ENCODE data around the gene PFAS. TPM values are rescaled to one million over a fixed set of nuclear protein-coding genes. Genes with fewer than 3 reads are reported as not detected.

Gene PFAS
- total RNA-seq, 1 experiment from 2014 or later = 173 TPM

DNA sequence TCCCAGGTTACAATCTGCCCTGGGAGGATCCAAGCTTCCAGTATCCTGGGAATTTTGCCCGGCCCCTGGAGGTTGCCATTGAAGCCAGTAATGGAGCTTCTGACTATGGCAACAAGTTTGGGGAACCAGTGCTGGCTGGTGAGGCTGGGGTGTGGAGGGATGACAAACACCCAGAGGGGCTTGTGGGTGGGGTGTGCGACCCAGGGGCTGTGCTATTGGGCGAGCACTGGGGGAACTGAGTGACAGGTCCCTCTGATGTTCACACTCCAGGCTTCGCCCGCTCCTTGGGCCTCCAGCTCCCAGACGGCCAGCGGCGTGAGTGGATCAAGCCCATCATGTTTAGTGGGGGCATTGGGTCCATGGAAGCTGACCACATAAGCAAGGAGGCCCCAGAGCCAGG lies 8.7 kb downstream of the PFAS start:
- in situ Hi-C loops (cut with HindIII; ENCODE audit: low sequenced_read_pairs) = no loop called here
- no peak for DNase-seq (ENCODE audit: low spot score)

GRCh38 chr17:8264320-8264719 lies 15.2 kb downstream of the PFAS start:
- no peak for DNase-seq (ENCODE audit: low spot score)
- in situ Hi-C loops (cut with HindIII; ENCODE audit: low sequenced_read_pairs) = no loop called here

- in situ Hi-C loops (cut with HindIII; ENCODE audit: low sequenced_read_pairs) = no loop called here
- no peak for DNase-seq (ENCODE audit: low spot score)
Measured at GRCh38 chr17:8264836-8265542, 15.9 kb downstream of the PFAS start.

DNA sequence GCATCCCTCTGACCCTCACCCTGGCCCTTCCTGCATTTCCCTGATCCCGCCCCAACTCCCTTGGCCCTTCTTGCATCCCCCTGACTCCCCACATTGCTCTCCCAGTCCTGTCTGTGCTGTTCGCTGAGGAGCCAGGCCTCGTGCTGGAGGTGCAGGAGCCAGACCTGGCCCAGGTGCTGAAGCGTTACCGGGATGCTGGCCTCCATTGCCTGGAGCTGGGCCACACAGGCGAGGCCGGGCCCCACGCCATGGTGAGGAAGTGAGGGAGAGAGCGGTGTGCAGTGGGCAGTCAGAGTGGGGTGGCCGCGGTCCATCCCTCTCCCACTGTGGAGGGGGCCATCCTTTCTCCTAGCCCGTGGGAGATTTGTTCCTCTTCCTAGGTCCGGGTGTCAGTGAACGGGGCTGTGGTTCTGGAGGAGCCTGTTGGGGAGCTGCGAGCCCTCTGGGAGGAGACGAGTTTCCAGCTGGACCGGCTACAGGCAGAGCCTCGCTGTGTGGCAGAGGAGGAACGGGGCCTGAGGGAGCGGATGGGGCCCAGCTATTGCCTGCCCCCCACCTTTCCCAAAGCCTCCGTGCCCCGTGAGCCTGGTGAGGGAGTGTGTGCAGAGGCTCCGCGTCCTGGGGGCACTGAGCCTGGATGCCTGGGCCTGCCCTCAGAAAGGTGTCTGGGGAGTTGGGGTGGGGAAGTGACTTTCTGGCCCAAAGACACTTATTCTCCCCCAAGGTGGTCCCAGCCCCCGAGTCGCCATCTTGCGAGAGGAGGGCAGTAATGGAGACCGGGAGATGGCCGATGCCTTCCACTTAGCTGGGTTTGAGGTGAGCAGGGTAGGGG lies 17.8 kb downstream of the PFAS start:
- in situ Hi-C loops (cut with HindIII; ENCODE audit: low sequenced_read_pairs) = no loop called here
- DNase-seq (ENCODE audit: low spot score) = no peak

GRCh38 chr17:8267480-8268147 lies 18.5 kb downstream of the PFAS start:
- in situ Hi-C loops (cut with HindIII; ENCODE audit: low sequenced_read_pairs) = no loop called here
- no peak for DNase-seq (ENCODE audit: low spot score)

- in situ Hi-C loops (cut with HindIII; ENCODE audit: low sequenced_read_pairs) = no loop called here
- no peak for DNase-seq (ENCODE audit: low spot score)
Measured at GRCh38 chr17:8268550-8269298, 19.6 kb downstream of the PFAS start.

- DNase-seq (ENCODE audit: low spot score) = no peak
- in situ Hi-C loops (cut with HindIII; ENCODE audit: low sequenced_read_pairs) = no loop called here
Measured at GRCh38 chr17:8272421-8272820, 23.3 kb downstream of the PFAS start.

DNA sequence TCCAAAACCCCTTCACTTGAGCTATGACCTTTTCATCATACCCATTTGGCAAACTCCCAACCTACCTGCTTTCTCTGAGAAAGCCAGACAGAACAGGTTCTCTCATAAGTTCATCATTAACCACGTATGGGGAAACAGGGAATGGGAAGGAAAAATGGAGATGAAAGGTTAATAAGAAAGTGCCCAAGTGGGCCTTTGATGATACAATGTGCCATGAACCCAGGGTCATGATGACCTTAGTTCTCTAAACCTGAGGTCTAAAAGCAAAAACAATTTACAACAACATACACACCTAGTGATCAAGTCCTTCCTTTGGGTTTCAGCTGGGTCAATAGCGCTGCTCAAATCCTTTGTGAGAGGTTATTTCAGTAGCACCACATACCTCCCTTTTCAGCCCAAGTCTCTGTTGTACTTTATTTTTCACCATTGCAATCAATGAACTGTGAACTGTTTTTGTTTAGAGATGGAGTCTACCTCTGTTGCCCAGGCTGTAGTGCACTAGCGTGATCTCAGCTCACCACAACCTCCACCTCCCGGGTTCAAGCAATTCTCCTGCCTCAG lies 24.9 kb downstream of the PFAS start:
- no peak for DNase-seq (ENCODE audit: low spot score)
- in situ Hi-C loops (cut with HindIII; ENCODE audit: low sequenced_read_pairs) = no loop called here

GRCh38 chr17:8274816-8275215 lies 25.7 kb downstream of the PFAS start:
- in situ Hi-C loops (cut with HindIII; ENCODE audit: low sequenced_read_pairs) = no loop called here
- DNase-seq (ENCODE audit: low spot score) = no peak

DNA sequence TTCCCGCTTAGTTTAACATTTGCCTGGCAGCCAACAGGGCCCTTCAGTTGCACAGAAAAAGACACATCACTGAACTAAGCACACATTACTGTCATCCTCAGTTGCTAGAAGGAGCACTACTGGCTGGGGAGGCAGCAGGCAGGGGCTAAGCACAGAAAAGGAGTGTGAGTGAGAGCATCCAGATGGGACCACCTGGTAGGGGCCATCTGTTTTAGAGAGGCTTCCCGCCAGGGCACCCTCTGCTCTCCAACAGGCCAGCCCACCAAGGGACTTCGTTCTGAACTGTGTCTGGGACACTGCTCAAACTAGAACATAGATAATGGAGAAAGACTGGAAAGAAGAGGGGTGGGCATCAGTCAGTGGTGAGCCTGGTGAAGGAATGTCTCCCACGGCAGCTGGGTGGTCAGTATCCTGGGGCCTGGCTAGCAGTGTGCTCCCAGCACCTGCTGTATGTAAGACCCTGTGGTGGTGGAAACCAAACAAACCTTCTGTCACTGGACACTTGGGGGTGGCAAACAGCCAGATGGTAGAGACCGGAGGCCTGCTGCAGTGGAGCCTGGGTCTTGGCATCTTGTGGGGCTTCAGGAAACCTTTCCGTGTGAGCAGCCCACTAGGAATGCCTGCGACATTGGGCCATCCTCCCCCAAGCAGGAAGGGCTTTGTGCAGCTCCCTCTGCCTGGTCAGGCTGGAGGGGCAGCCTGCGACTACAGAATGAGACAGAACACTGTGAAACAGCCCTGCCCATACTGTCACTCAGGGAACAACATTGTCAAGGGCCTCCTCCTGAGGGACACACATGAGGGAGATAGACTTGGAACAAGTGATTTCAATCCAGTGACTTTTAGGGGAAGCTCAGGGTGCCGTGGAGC lies 26.6 kb downstream of the PFAS start:
- in situ Hi-C loops (cut with HindIII; ENCODE audit: low sequenced_read_pairs) = no loop called here
- peak; percentile 47 for DNase-seq (ENCODE audit: low spot score)

DNA sequence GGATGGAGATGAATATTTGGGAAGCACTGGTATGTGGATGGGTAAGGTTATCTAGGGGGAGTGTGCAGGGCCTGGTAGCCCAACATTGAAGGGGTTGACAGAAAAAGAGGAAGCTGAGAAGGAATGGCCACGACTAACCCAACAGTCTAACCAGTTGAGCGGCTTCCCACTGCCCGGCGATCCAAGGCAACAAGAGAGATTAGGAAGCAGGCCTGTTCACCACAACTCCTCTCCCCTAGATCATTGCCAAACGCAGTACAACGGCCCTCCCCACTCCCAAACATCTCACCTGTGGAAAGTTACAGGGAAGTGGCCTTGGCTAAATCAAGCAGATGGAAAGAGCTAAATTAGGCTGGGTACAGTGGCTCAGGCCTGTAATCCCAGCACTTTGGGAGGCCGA lies 28.2 kb downstream of the PFAS start:
- no peak for DNase-seq (ENCODE audit: low spot score)
- in situ Hi-C loops (cut with HindIII; ENCODE audit: low sequenced_read_pairs) = no loop called here

DNA sequence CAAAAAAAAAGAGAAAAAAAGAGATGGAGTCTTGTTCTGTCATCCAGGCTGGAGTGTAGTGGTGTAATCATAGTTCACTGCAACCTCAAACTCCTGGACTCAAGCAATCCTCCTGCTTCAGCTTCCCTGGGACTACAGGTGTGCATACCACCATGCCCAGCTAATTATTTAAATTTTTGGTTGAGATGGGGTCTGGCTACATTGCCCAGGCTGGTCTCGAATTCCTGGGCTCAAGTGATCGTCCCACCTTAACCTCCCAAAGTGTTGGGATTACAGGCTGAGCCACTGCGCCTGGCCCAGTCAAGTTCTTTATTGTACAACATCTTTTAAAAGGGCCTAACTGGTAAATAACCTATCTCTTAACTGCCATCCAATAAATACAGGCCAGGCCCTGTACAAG lies 33.3 kb downstream of the PFAS start:
- in situ Hi-C loops (cut with HindIII; ENCODE audit: low sequenced_read_pairs) = no loop called here
- DNase-seq (ENCODE audit: low spot score) = no peak

GRCh38 chr17:8283356-8283755 lies 34.3 kb downstream of the PFAS start:
- in situ Hi-C loops (cut with HindIII; ENCODE audit: low sequenced_read_pairs) = no loop called here
- no peak for DNase-seq (ENCODE audit: low spot score)

DNA sequence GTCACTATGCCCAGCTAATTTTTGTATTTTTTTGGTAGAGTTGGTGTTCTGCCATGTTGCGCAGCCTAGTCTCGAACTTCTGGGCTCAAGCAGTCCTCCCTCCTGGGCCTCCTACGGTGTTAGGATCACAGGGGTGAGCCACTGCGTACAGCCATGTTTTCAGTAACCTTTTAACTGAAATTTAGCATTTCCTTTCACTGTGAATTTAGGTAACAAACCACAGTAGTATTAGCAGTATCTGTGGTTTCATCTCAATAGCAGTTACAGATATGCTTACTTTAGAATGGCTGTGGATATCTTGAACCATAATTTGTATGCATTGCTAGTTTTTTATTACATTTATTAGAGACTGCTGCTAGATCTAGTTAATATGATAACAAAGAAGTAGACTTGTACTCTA lies 35.0 kb downstream of the PFAS start:
- in situ Hi-C loops (cut with HindIII; ENCODE audit: low sequenced_read_pairs) = no loop called here
- no peak for DNase-seq (ENCODE audit: low spot score)

DNA sequence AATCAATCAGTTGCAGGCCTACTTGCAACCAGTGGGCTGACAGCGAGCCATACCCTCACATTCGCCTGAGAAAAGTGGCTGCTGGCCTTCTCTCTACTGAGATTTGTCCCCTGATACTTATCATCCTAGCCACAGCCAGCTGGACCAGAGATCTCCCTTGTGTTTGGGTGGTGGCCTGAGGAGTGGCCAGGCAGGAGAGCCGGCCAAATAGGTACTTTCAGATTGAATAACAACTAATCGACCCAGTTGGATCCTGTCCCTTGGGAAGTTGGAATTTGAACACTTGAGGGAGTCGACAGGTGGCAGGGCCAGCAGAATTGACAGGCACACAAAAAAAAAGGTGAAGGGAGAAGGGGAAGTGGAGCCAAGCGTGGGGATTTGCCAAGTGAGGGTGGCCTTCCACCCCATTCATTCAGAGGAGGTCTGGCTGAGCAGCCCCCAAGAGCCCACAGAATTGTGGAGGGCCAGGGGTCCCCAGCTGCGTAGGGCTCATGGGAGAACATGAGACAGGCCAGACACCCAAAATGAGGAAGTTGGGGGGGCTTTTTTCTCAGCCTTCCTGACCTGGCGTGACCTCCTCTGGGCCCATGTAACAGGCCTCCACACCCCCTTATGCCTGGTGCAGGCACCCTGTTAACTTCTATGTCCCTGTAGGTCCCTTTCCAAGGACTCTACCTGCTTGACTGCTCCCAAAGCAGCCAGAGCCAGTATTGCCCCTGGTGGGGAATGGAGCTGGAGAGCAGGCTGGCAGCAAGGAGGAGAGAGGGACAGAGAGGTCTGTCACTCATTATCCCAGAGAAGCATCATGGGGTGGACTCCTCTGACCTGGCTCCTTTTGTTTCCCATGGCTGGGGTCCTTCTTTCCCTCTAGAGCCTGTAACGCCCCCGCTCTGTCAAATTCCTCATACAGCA lies 36.4 kb downstream of the PFAS start:
- in situ Hi-C loops (cut with HindIII; ENCODE audit: low sequenced_read_pairs) = no loop called here
- DNase-seq (ENCODE audit: low spot score) = no peak

- in situ Hi-C loops (cut with HindIII; ENCODE audit: low sequenced_read_pairs) = no loop called here
- no peak for DNase-seq (ENCODE audit: low spot score)
Measured at GRCh38 chr17:8287651-8288335, 38.7 kb downstream of the PFAS start.
